KG1 (cell line): Measurements from ENCODE around the gene ZNF532.
"Not testable (repeated sequence)": the region's sequence is repeated elsewhere in the genome, so short reads cannot be mapped to it uniquely, and the experiment has no call there.

ENCODE experiments used
- DNase-seq: peaks from one replicate; lab custom pipeline; 2025; lab: John Stamatoyannopoulos, UW

Gene ZNF532

GRCh38 chr18:58900015-58900649 is 35.5 kb downstream of the ZNF532 start:
- DNase-seq = no peak

DNA sequence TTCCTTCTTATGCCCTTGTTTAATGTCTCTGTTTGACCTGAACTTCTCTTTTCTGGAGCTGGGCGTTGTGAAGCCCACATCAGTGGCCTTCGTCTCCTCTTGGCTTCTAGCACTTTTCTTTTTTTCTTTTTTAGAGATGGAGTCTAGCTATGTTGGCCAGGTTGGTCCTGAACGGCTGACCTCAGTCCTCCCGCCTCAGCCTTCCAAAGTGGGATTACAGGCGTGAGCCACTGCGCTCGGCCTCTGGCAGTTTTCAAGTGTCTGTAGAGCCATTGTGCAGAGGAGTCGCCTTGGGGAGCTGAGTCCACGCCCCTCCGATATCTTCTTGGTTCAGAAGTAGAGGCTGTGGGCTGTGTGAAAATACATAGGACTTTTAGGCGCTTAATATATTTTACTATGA is 36.5 kb downstream of the ZNF532 start:
- DNase-seq = no peak

DNA sequence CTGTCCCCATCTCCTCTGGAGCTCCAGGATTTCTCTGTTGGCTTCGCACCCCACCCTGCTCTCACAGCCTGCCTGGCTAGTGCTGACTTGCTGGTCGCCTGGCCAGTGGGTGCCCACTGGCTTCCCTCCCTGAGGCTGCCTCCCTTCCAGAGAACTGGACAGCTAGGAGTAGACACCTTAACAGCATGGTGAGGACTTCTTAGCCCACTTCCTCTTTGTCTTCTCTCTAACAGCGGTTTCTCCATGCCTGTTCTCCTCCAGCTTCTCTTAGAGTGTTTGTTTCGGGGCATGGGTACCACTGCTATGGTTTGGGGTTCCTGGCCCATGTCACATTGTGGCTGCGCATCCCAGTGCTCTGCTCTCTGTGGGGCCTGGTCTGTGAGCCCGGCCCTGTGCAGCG is 37.1 kb downstream of the ZNF532 start:
- no peak for DNase-seq

- no peak for DNase-seq
Observed at GRCh38 chr18:58902961-58903360, 38.3 kb downstream of the ZNF532 start.

GRCh38 chr18:58903533-58903932 is 38.9 kb downstream of the ZNF532 start:
- no peak for DNase-seq

DNA sequence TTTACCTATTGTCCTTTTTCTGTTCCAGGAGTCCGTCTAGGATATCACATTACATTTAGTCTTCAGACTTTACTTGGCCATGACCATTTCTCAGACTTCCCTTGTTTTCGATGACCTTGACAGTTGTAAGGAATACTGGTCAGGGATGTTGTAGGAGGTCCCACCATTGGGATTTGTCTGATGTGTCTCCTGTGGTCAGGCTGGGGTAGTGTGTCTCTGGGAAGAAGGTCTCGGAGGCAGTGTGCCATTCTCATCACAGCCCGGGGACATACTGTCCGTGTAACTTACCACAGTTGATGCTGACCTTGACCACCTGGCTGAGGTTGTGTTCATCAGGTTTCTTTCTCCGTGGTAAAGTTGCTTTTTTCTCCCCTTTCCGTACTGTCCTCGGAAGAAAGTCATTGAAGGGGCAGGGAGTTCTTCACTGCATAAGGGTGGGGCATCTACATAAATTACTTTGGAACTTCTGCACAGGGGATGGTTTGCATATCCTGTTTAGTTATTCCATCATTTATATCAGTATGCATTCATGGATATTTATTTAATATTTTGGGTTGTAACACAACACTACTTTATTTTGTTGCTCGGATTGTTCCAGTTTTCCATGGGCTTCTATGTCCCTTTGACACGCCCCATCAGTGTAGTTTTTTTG is 41.2 kb downstream of the ZNF532 start:
- no peak for DNase-seq

DNA sequence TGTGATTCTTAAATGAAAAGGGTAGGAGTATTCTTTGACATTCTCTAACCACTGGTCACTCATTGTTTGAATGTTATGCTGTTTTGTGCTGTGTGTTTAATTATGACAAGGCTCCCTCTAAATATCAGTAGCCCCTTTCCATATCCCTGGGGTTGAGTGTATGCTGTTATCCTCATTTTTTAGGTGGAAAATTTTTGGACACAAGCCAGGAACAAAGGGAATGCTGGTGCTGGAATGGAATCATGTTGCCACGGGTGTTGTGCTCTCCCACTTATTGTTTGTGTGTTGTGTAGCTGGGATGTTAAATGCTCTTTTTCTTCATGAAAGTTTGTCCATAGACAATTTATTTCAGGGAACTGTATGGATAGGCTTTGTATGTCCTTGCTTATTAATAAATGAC is 43.3 kb downstream of the ZNF532 start:
- no peak for DNase-seq

DNA sequence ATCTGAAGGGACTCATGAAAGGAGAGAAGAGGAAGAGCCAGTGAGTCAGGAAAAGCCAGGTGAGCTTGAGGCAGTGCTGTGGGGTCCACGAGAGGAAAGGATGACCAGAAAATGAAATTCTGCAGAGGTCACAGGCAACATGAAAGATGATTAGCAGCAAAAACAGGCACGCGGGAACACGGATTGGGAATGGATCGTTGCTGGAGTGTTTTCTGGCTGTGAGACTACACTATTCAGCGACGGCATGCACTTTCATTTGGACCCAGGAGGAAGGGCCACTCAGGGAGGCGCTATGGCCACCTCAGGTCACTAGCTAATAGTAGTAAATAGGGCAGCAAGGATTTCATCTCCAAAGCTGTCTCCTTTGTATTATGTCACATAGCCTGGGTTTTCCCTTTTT is 44.8 kb downstream of the ZNF532 start:
- DNase-seq = no peak

DNA sequence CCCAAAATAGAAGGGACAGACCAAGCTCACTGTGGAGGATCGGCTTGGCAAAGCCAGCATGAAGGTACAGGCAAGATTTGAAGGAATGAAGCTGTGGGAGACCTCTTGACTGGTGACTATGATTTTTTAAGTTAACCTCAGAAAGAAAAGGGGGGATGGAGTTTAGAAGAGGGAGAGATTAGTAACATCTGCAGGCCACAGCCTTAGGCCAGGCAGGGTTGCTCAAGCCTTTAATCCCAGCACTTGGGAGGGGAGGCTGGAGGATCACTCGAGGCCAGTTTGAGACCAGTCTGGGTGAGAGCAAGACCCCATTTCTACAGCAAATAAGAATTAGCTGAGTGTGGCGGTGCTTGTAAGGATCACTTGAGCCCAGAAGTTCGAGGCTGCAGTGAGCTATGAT is 46.6 kb downstream of the ZNF532 start:
- DNase-seq = no peak

GRCh38 chr18:58911766-58912165 is 47.1 kb downstream of the ZNF532 start:
- DNase-seq = no peak

DNA sequence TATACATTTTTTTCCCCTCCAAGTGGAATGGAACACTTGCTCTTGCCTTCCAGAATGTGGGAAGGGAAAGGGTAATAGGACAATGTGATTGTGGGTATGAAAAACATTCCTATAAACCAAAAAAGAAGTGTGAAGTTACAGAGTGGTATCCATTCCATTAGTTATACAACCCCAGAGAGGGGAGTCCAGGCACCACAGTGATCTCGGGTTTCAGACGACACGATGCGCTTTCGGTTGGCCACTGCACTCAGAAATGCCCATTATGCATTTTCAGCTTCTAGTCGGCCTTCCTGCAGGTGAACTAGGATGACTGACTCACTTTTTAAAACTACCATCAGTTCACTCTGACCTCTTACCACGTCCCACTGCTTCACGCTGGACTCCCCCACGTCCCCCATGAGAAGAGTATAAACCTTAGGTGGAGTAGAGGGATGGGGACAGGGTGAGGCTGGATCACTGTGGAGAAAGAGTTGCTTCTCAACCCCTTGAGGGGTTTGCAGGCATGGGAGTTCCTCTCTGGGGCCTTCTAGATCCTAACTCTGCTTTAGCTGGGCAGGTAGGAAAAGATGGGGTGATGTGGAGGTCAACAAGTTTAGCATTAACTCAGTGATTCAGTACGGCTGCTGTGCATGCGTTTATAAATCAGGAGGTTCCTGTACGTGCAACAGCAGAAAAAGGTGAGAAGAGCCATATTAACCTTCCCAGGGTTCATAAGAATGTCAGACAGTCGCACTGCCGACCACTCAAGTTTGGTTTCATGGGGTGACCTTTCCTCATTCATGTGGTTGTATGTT is 50.5 kb downstream of the ZNF532 start:
- no peak for DNase-seq

DNA sequence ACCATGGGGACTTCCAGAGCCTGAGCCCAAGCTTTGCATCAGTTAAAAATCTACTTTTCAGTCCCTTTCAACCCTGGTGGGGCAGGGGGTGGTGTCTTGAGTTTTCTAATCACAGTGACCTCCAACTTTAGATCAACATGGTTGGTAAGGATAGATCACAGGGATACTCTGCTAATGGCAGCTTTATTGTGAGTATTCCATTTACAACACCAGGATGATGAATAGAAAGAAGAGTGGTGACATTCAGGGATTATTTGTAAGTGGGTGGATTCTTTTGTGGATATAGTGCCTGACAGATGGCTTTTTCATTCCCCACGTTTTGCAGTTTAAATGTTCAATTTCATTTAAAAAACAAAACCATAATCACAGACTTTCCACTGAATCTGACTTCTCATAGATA is 51.3 kb downstream of the ZNF532 start:
- no peak for DNase-seq

DNA sequence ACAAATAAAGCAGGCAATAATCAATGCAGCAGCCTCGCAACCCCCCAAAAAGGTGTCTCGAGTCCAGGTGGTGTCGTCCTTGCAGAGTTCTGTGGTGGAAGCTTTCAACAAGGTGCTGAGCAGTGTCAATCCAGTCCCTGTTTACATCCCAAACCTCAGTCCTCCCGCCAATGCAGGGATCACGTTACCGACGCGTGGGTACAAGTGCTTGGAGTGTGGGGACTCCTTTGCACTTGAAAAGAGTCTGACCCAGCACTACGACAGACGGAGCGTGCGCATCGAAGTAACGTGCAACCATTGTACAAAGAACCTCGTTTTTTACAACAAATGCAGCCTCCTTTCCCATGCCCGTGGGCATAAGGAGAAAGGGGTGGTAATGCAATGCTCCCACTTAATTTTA is 55.3 kb downstream of the ZNF532 start:
- DNase-seq = not testable (repeated sequence)

GRCh38 chr18:58922995-58923394 is 58.3 kb downstream of the ZNF532 start:
- no peak for DNase-seq

- DNase-seq = no peak
Observed at GRCh38 chr18:58924473-58924872, 59.8 kb downstream of the ZNF532 start.

GRCh38 chr18:58927659-58928058 is 63.0 kb downstream of the ZNF532 start:
- DNase-seq = no peak

GRCh38 chr18:58928386-58928785 is 63.7 kb downstream of the ZNF532 start:
- no peak for DNase-seq

DNA sequence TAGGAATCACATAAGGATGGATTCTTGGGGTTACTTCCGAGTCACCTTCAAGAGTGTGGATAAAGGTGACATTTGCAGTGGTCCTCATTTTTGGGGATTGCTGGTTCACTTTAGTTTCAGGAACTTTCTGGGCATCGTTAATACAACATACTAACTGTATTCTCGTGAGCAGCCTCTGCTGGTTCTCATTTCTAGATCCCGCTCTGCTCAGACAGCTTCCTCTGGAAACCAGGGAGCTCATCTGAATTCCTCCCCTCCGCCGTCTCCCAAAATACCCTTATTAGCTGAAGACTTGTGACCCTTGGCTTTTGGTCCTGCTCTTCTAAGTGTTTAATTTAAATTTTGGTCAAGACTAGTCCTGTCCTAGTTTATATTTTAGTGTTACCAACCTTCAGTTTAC is 64.5 kb downstream of the ZNF532 start:
- DNase-seq = no peak

GRCh38 chr18:58934356-58934755 is 69.7 kb downstream of the ZNF532 start:
- DNase-seq = no peak

- DNase-seq = no peak
Observed at GRCh38 chr18:58934933-58935577, 70.4 kb downstream of the ZNF532 start.

GRCh38 chr18:58937071-58937886 is 72.6 kb downstream of the ZNF532 start:
- no peak for DNase-seq

DNA sequence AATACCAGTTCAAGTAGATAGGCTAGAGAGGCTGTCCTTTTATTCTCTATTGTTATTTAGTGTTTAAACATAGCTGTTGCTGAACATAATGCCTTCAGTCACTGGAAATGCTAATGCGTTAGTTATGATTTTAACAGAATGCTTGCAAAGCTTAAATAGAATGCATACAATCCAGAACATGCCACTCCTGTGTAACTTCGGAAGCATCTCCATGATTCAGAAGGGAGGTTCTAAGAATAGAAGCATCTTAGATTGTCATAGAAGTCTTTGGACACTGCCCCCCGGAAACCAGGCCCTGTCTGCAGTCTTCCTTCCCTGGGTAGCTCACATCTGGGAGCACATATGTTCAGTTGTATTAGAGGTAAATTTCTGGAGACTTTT is 73.2 kb downstream of the ZNF532 start:
- no peak for DNase-seq
